Measurements from ENCODE around the gene NR3C1.

NR3C1 gene

DNA sequence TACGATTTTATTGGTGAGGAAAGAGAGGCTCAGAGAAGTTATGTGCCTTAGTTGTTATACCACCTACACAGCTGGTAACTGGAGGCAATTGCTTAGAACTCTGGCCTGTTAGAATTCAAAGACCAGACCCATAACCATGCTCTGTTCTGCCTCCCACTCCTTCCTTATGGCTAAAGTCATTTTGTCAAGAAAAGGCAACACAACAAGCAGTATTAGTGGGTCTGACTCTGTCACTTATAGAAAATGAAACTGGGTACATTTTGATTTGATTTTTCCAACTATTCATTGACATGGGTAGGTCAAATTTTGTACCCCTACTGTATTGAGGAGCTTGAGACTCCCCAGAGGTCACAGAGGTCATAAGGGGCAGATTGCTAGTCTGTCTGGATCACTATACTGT, 44.5 kb upstream of the NR3C1 start:
- Histone ChIP-seq H2AFZ (ENCODE audit: low read length) (no peak overlapping the region), H3K9me2 (replicated peaks; ENCODE audit: insufficient read depth, low read length) (no peaks in the 10 kb centered on the region), H3K4me2 (ENCODE audit: low read depth, low read length) (no peak overlapping the region), H3K27me3 (replicated peaks; ENCODE audit: insufficient read depth, low read length) (no peaks in the 10 kb centered on the region), H3K36me3 (replicated peaks; ENCODE audit: insufficient read depth, low read length) (no peaks in the 10 kb centered on the region), H3K9me3 (replicated peaks; ENCODE audit: insufficient read depth, low read length) (no peaks in the 10 kb centered on the region), H3K79me2 (ENCODE audit: low read length) (no peaks in the 10 kb centered on the region), H3K27ac (ENCODE audit: low read length) (no peak overlapping the region), H3K9ac (ENCODE audit: low read length) (no peak overlapping the region), H3F3A (ENCODE audit: insufficient read depth, low read length) (no peaks in the 10 kb centered on the region), H3K4me1 (ENCODE audit: low read length) (no peaks in the 10 kb centered on the region), H4K20me1 (ENCODE audit: insufficient read depth, low read length) (no peaks in the 10 kb centered on the region), H3K4me3 (ENCODE audit: low read length) (no peak overlapping the region)
- DNase-seq: no peak
- TF ChIP-seq EZH2 (optimal IDR thresholded peaks at IDR 0.05; ENCODE audit: low read depth, low read length) (no peak), EZH2phosphoT487 (IDR thresholded peaks at IDR 0.05; ENCODE audit: low read length) (no peak)
- TF ChIP-seq, protein P1, sequence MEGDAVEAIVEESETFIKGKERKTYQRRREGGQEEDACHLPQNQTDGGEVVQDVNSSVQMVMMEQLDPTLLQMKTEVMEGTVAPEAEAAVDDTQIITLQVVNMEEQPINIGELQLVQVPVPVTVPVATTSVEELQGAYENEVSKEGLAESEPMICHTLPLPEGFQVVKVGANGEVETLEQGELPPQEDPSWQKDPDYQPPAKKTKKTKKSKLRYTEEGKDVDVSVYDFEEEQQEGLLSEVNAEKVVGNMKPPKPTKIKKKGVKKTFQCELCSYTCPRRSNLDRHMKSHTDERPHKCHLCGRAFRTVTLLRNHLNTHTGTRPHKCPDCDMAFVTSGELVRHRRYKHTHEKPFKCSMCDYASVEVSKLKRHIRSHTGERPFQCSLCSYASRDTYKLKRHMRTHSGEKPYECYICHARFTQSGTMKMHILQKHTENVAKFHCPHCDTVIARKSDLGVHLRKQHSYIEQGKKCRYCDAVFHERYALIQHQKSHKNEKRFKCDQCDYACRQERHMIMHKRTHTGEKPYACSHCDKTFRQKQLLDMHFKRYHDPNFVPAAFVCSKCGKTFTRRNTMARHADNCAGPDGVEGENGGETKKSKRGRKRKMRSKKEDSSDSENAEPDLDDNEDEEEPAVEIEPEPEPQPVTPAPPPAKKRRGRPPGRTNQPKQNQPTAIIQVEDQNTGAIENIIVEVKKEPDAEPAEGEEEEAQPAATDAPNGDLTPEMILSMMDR (IDR thresholded peaks at IDR 0.05; ENCODE audit: low read length): no peak

DNA sequence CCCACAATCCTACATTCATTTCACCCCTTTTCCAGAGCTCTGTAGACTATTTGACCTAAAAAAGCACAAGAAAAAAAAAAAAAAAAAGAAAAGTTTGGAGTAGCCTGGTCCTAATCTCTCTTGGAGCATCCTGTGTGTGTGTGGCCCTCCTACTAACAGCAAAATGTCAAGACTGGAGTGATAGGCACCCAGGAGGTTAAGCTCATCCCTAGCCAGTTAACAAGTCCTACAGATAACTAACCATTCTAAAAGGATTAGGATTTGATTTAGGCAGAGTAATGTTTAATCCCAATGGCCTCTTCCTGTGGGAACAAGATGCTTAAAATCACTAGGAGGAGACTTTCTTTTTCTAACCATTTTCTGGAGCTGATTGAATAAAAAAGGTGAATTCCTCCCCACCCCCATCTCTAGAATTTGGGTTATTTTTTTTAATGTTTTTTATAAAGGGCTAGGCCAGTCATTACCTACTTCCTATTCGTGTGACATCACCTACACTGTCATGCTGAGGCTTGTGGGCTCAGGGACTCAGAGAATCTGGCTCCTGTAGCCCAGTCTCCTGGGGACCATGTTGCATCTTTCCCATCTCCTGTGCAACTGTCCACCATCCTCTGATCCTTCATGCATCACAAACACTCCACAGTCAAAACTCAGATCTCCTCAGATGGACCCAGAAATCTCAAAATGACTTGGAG, 43.2 kb upstream of the NR3C1 start:
- Histone ChIP-seq H3K9me2 (replicated peaks; ENCODE audit: insufficient read depth, low read length) (no peaks in the 10 kb centered on the region), H3F3A (ENCODE audit: insufficient read depth, low read length) (no peaks in the 10 kb centered on the region), H3K36me3 (replicated peaks; ENCODE audit: insufficient read depth, low read length) (no peaks in the 10 kb centered on the region), H3K4me1 (ENCODE audit: low read length) (no peaks in the 10 kb centered on the region), H3K9ac (ENCODE audit: low read length) (no peak overlapping the region), H2AFZ (ENCODE audit: low read length) (no peak overlapping the region), H3K27me3 (replicated peaks; ENCODE audit: insufficient read depth, low read length) (no peaks in the 10 kb centered on the region), H3K9me3 (replicated peaks; ENCODE audit: insufficient read depth, low read length) (no peaks in the 10 kb centered on the region), H3K27ac (ENCODE audit: low read length) (no peak overlapping the region), H3K79me2 (ENCODE audit: low read length) (no peaks in the 10 kb centered on the region), H4K20me1 (ENCODE audit: insufficient read depth, low read length) (no peaks in the 10 kb centered on the region), H3K4me2 (ENCODE audit: low read depth, low read length) (no peak overlapping the region), H3K4me3 (ENCODE audit: low read length) (no peak overlapping the region)
- no peak for TF ChIP-seq EZH2 (optimal IDR thresholded peaks at IDR 0.05; ENCODE audit: low read depth, low read length)
- TF ChIP-seq, protein P1 (IDR thresholded peaks at IDR 0.05; ENCODE audit: low read length): no peak
- no peak for DNase-seq

DNA sequence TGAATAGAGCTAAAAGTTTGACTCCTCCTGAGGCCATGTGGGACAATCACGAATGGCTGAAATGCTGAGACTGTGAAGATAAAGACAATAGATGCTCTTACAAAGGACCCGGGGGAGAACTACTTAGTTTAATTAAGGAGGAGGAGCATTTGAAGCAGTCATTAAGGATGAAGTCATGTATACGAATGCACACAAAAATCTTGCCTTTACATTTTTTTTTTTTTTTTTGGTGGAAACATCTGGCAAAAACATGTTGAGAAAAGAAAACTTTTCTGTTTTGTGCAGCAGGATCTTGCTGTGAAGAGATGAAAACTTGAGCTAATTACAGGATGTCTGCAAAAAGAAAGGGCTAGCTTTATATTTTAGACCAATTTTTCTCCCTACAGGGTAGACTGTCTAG, 42.3 kb upstream of the NR3C1 start:
- H3K4me2 ChIP-seq (ENCODE audit: low read depth, low read length): no peak overlapping the region
- no peaks in the 10 kb centered on the region for H3K9me3 ChIP-seq (replicated peaks; ENCODE audit: insufficient read depth, low read length)
- H3K36me3 ChIP-seq (replicated peaks; ENCODE audit: insufficient read depth, low read length): no peaks in the 10 kb centered on the region
- H3K4me1 ChIP-seq (ENCODE audit: low read length): no peaks in the 10 kb centered on the region
- H3K79me2 ChIP-seq (ENCODE audit: low read length): no peaks in the 10 kb centered on the region
- H2AFZ ChIP-seq (ENCODE audit: low read length): no peak overlapping the region
- TF ChIP-seq EZH2 (optimal IDR thresholded peaks at IDR 0.05; ENCODE audit: low read depth, low read length): no peak
- no peak for TF ChIP-seq EZH2phosphoT487 (IDR thresholded peaks at IDR 0.05; ENCODE audit: low read length)
- TF ChIP-seq, protein P1 (IDR thresholded peaks at IDR 0.05; ENCODE audit: low read length): no peak
- H4K20me1 ChIP-seq (ENCODE audit: insufficient read depth, low read length): no peaks in the 10 kb centered on the region
- H3K9me2 ChIP-seq (replicated peaks; ENCODE audit: insufficient read depth, low read length): no peaks in the 10 kb centered on the region
- H3K9ac ChIP-seq (ENCODE audit: low read length): no peak overlapping the region
- H3K27me3 ChIP-seq (replicated peaks; ENCODE audit: insufficient read depth, low read length): no peaks in the 10 kb centered on the region
- no peak overlapping the region for H3K27ac ChIP-seq (ENCODE audit: low read length)
- no peak for DNase-seq
- no peaks in the 10 kb centered on the region for H3F3A ChIP-seq (ENCODE audit: insufficient read depth, low read length)
- no peak overlapping the region for H3K4me3 ChIP-seq (ENCODE audit: low read length)
